ENCODE data around the gene IDI1.

IDI1 gene

DNA sequence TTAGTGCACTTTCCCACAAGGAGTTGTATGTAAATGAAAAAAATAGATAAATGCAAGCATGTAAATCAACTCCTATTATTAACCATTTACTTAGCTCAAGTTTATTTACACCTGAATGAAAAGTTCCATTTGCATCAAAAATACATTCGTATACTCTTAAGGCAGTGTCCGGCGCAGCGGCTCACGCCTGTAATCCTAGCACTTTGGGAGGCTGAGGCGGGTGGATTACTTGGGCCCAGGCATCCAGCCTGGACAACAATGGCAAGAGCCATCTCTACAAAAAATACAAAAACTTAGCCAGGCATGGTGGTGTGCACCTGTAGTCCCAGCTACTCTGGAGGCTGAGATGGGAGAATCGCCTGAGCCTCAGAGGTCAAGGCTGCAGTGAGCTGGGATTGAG lies 19.1 kb downstream of the IDI1 start:
- TF ChIP-seq, protein P1, sequence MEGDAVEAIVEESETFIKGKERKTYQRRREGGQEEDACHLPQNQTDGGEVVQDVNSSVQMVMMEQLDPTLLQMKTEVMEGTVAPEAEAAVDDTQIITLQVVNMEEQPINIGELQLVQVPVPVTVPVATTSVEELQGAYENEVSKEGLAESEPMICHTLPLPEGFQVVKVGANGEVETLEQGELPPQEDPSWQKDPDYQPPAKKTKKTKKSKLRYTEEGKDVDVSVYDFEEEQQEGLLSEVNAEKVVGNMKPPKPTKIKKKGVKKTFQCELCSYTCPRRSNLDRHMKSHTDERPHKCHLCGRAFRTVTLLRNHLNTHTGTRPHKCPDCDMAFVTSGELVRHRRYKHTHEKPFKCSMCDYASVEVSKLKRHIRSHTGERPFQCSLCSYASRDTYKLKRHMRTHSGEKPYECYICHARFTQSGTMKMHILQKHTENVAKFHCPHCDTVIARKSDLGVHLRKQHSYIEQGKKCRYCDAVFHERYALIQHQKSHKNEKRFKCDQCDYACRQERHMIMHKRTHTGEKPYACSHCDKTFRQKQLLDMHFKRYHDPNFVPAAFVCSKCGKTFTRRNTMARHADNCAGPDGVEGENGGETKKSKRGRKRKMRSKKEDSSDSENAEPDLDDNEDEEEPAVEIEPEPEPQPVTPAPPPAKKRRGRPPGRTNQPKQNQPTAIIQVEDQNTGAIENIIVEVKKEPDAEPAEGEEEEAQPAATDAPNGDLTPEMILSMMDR (IDR thresholded peaks at IDR 0.05; ENCODE audit: extremely low read depth, missing control alignments): no peak
- DNase-seq (ENCODE audit: low spot score): no peak

DNA sequence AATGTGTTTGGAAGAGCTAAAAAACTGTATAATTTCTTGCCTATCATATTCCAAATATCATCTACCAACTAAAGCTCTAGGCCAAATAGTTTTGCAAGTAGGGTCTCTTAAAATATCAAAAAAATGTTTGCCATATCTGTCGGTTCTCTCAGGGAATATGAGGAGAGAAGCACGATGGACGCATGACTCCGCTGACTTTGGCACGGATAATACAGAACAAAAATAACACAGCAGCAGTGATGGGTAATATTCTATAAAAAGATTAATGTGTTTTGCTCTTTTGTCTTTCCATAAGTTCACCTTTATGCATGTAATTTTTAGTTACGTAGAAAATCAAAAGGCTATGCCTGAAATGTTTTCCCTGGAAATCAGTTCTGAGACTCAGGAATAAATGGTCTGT lies 22.3 kb downstream of the IDI1 start:
- no peak for DNase-seq (ENCODE audit: low spot score)
- TF ChIP-seq, protein P1 (IDR thresholded peaks at IDR 0.05; ENCODE audit: extremely low read depth, missing control alignments): no peak

DNA sequence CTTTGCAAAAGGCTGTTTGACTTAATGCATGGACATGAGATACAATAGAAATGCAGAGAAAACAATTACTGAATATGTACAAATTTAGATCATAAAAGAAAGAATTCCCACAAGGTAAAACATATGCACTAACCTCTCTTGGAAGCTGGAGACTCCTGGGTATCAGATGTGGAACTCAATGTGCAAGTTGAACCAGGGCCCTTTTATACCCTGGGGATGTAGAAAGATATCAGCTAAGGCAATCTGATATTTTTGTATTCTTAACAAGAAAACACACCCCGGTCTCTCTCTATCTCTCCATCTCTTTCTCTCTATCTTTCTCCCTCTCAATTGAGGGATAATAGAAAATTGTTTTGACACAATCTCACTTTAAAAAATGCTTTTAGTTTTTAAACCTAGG lies 23.2 kb downstream of the IDI1 start, which contains the start of gene IDI2:
IDI2 (minus strand) TSS at position 177 of the 400 bp plus-strand sequence. CDS start 1,136 bp downstream, outside the sequence.
- DNase-seq (ENCODE audit: low spot score): no peak
- TF ChIP-seq, protein P1 (IDR thresholded peaks at IDR 0.05; ENCODE audit: extremely low read depth, missing control alignments): no peak

DNA sequence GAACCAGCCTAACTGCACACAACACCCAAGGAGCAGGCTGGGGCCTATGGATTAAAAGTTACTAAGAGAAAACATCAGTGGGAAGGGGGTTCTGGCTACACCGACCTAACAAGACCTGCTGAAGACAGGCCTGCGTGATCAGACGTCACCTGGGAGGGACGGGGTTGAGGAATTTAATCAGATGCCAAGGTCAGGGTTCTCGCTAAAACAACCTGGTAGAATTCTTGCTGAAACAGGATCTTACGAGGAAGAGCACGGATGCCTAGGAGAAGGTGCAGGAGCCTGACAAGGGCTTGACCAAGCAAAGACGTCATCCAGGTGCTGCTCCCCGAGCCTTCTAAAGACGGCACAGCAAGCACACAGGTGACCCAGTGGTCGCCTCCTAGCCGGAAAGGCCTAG lies 24.8 kb downstream of the IDI1 start:
- TF ChIP-seq, protein P1 (IDR thresholded peaks at IDR 0.05; ENCODE audit: extremely low read depth, missing control alignments): no peak
- no peak for DNase-seq (ENCODE audit: low spot score)

DNA sequence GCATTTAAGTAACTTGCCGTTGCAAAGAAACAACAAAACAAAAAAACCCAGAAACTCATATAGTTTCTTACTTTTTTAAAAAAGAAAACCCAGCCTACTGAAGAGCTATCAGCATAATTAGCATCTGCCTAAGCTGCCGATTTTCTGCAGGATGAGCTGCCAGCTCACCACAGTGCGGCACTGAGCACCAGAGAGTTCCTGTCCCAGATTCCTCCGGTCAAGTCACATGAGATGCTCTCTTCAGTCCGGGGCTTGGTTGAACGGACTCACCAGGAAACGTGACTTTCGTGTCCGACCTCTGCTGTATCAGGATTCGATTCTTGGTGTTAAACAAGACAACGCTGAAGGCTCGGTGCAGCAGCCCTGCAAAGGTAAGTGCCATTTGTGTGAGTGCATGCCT lies 26.5 kb downstream of the IDI1 start:
- no peak for DNase-seq (ENCODE audit: low spot score)
- TF ChIP-seq, protein P1 (IDR thresholded peaks at IDR 0.05; ENCODE audit: extremely low read depth, missing control alignments): no peak

DNA sequence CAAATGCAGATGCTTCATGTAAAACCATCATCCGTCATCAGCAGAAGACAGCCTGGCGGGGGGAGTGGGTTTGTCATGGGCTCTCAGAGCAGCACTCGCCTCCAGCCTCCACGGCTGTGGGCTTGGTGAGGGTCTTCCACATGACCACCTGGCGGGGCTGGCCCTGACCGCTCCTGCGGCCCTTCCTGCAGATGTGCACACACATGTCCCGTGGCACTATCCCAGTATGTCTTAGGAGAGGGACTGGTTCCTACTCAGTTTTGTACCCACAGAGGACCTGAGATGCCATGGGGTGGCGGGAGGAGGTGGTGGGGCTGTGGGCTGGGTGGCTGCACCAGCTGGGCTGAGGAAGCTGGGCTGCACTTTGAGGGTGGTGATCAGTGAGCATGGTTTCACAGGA lies 28.0 kb downstream of the IDI1 start:
- no peak for DNase-seq (ENCODE audit: low spot score)
- TF ChIP-seq, protein P1 (IDR thresholded peaks at IDR 0.05; ENCODE audit: extremely low read depth, missing control alignments): no peak

DNA sequence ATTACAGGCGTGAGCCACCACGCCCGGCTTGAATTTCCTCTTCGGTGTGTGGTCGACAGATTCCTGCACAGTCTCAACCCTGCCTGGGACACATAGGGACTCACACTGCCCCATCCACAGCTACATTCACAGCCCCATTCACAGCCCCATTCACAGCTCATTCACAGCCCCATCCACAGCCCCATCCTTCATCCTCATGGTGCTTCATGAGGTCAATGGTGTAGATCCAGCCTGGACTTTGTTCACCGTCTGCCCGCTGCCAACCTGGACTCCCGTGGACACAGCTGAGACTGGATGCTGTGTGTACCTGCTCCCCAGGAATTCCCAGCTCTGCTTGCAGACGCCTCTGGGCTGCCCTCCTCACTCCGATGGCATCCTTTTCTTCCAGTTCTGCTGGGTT lies 28.5 kb downstream of the IDI1 start:
- no peak for DNase-seq (ENCODE audit: low spot score)
- TF ChIP-seq, protein P1 (IDR thresholded peaks at IDR 0.05; ENCODE audit: extremely low read depth, missing control alignments): no peak

Measured in GM20000 (cell line).